CD4-positive, CD25-positive, alpha-beta regulatory T cell (primary cell): Measurements from ENCODE around the gene PRUNE2. TPM values are rescaled to one million over a fixed set of nuclear protein-coding genes. Genes with fewer than 3 reads are reported as not detected.
"Not testable (repeated sequence)": the region's sequence is repeated elsewhere in the genome, so short reads cannot be mapped to it uniquely, and the experiment has no call there.

ENCODE experiments used
- ATAC-seq, 2 donors: fragments of 150-1000 bp; cut with Tn5 transposase; one replicate each; pipeline ENCODE4 v1.10.0; 2021; ENCODE audit warnings: low read depth in 2 of 2, moderate number of reproducible peaks in 2 of 2, moderate library complexity in 1 of 2
- DNase-seq, 3 donors: peaks; one replicate each; pipeline versions ENCODE4 v3.0.0 to v3.0.0-alpha.2; 2012 to 2022; ENCODE audit warnings: mixed read lengths in 1 of 3
- H3K27ac ChIP-seq: one replicate; pipeline ENCODE4 v1.7.0; 2013; ENCODE audit warnings: mild to moderate bottlenecking, low read length; ENCODE audit not compliant: insufficient read depth, poor library complexity, severe bottlenecking
- H3K27me3 ChIP-seq: one replicate; pipeline ENCODE4 v1.7.0; 2013; ENCODE audit warnings: low read length; ENCODE audit not compliant: control insufficient read depth, insufficient read depth
- H3K36me3 ChIP-seq: one replicate; pipeline ENCODE4 v1.7.0; 2013; ENCODE audit warnings: mild to moderate bottlenecking, low read length, moderate library complexity; ENCODE audit not compliant: control insufficient read depth, insufficient read depth
- H3K4me1 ChIP-seq: 2 replicates; pipeline ENCODE4 v1.7.0; 2013; ENCODE audit warnings: mild to moderate bottlenecking, low read length; ENCODE audit not compliant: insufficient read depth, control insufficient read depth, poor library complexity, severe bottlenecking
- H3K4me3 ChIP-seq: one replicate; pipeline ENCODE4 v1.7.0; 2013; ENCODE audit warnings: low read depth, mild to moderate bottlenecking, low read length, moderate library complexity
- H3K9me3 ChIP-seq, 2 experiments: 1 replicate in 1 of 2; 2 replicates in 1 of 2; pipeline ENCODE4 v1.7.0; 2013; ENCODE audit warnings: low read length in 2 of 2, mild to moderate bottlenecking in 1 of 2, moderate library complexity in 1 of 2; ENCODE audit not compliant: control insufficient read depth in 2 of 2
- H3K27ac Mint-ChIP-seq, 3 donors: one replicate each; pipeline ENCODE4 v1.8.0; 2020 to 2022; ENCODE audit warnings: mild to moderate bottlenecking in 3 of 3, mixed read lengths in 3 of 3, moderate library complexity in 2 of 3
- H3K27me3 Mint-ChIP-seq: one replicate; pipeline ENCODE4 v1.8.0; 2022; ENCODE audit warnings: mild to moderate bottlenecking, mixed read lengths
- H3K36me3 Mint-ChIP-seq: one replicate; pipeline ENCODE4 v1.8.0; 2020; ENCODE audit warnings: mixed read lengths
- H3K4me1 Mint-ChIP-seq, 4 donors: one replicate each; pipeline ENCODE4 v1.8.0; 2020 to 2022; ENCODE audit warnings: mixed read lengths in 4 of 4, mild to moderate bottlenecking in 1 of 4
- H3K4me3 Mint-ChIP-seq, 4 donors: one replicate each; pipeline ENCODE4 v1.8.0; 2020 to 2022; ENCODE audit warnings: mild to moderate bottlenecking in 4 of 4, mixed read lengths in 4 of 4, moderate library complexity in 3 of 4
- H3K9me3 Mint-ChIP-seq, 7 donors: one replicate each; pipeline ENCODE4 v1.8.0; 2020 to 2022; ENCODE audit warnings: mixed read lengths in 7 of 7, mild to moderate bottlenecking in 3 of 7, moderate library complexity in 2 of 7
- polyA plus RNA-seq, 4 donors: library from polyadenylated mRNA; unstranded; fragments of 300-500 nt; fragmentation: Illumina TruSeq; gene quantifications; one replicate each; pipeline ENCODE4 v1.2.3, GENCODE V29; 2021
- total RNA-seq: library from RNA; stranded (reverse); gene quantifications from one replicate; pipeline ENCODE4 v1.2.3, GENCODE V29; 2022

The PRUNE2 gene
- total and polyA plus RNA-seq, 5 donors from 2014 or later, result 0.28 to 0.30 TPM; not detected in 3

GRCh38 chr9:76756941-76757673, 148.8 kb downstream of the PRUNE2 start:
- Mint-ChIP-seq H3K27ac (no peak overlapping the region), H3K36me3 (no peaks in the 10 kb centered on the region), H3K9me3 (no peaks in the 10 kb centered on the region), H3K27me3 (peaks cover 10% of the 10 kb centered on the region), H3K4me1 (no peaks in the 10 kb centered on the region), H3K4me3 (no peak overlapping the region)
- ATAC-seq, result no peak
- Histone ChIP-seq H3K4me3 (no peak overlapping the region), H3K9me3 (no peaks in the 10 kb centered on the region), H3K27me3 (no peaks in the 10 kb centered on the region), H3K36me3 (no peaks in the 10 kb centered on the region), H3K27ac (no peak overlapping the region), H3K4me1 (no peaks in the 10 kb centered on the region)
- DNase-seq, result no peak

- H3K27me3 ChIP-seq, result no peaks in the 10 kb centered on the region
- Mint-ChIP-seq H3K27me3 (peaks cover 8% of the 10 kb centered on the region), H3K27ac (no peak overlapping the region), H3K9me3 (no peaks in the 10 kb centered on the region), H3K4me3 (no peak overlapping the region), H3K4me1 (no peaks in the 10 kb centered on the region), H3K36me3 (no peaks in the 10 kb centered on the region)
- H3K36me3 ChIP-seq, result no peaks in the 10 kb centered on the region
- H3K4me3 ChIP-seq, result no peak overlapping the region
- DNase-seq (no peak), ATAC-seq (no peak)
- H3K4me1 ChIP-seq, result no peaks in the 10 kb centered on the region
- H3K27ac ChIP-seq, result no peak overlapping the region
- H3K9me3 ChIP-seq, result no peaks in the 10 kb centered on the region
Observed at GRCh38 chr9:76756268-76756640, 149.7 kb downstream of the PRUNE2 start.

- no peak overlapping the region for H3K4me3 ChIP-seq
- H3K9me3 Mint-ChIP-seq, result no peaks in the 10 kb centered on the region
Observed at GRCh38 chr9:76751001-76751400, 154.9 kb downstream of the PRUNE2 start.

GRCh38 chr9:76744336-76744735, 161.6 kb downstream of the PRUNE2 start:
- Histone ChIP-seq H3K4me3 (no peak overlapping the region), H3K4me1 (no peaks in the 10 kb centered on the region), H3K36me3 (no peaks in the 10 kb centered on the region), H3K27me3 (no peaks in the 10 kb centered on the region), H3K27ac (no peak overlapping the region), H3K9me3 (peaks cover 0 to 8% of the 10 kb centered on the region in 2 experiments)
- Mint-ChIP-seq H3K4me3 (no peak overlapping the region), H3K27ac (peak overlapping the region in 1 of 3 donors; percentile 9), H3K4me1 (peaks cover 0 to 7% (median 0%) of the 10 kb centered on the region in 4 donors), H3K36me3 (no peaks in the 10 kb centered on the region), H3K27me3 (peaks cover 14% of the 10 kb centered on the region), H3K9me3 (peaks cover 0 to 11% (median 6%) of the 10 kb centered on the region in 7 donors)
- DNase-seq (peak in 1 of 3 donors; percentile 67), ATAC-seq (no peak)

More at GRCh38 chr9:76751001-76751400, 154.9 kb downstream of the PRUNE2 start:
- DNase-seq, result no peak
- no peaks in the 10 kb centered on the region for H3K27me3 ChIP-seq
- H3K4me1 Mint-ChIP-seq, result no peaks in the 10 kb centered on the region
- H3K4me1 ChIP-seq, result no peaks in the 10 kb centered on the region
- H3K27me3 Mint-ChIP-seq, result peaks cover 18% of the 10 kb centered on the region
- ATAC-seq, result no peak
- no peaks in the 10 kb centered on the region for H3K9me3 ChIP-seq
- H3K27ac ChIP-seq, result no peak overlapping the region
- H3K4me3 Mint-ChIP-seq, result no peak overlapping the region
- H3K27ac Mint-ChIP-seq, result no peak overlapping the region
- no peaks in the 10 kb centered on the region for H3K36me3 ChIP-seq
- no peaks in the 10 kb centered on the region for H3K36me3 Mint-ChIP-seq

- no peaks in the 10 kb centered on the region for H3K36me3 Mint-ChIP-seq
- peaks cover 0 to 11% (median 6%) of the 10 kb centered on the region in 7 donors for H3K9me3 Mint-ChIP-seq
- H3K4me3 Mint-ChIP-seq, result no peak overlapping the region
- H3K9me3 ChIP-seq, result peaks cover 0 to 8% of the 10 kb centered on the region in 2 experiments
- H3K27me3 ChIP-seq, result peaks cover 2% of the 10 kb centered on the region
- no peak overlapping the region for H3K4me3 ChIP-seq
- no peak for DNase-seq
- H3K36me3 ChIP-seq, result no peaks in the 10 kb centered on the region
- ATAC-seq, result no peak
- peaks cover 10% of the 10 kb centered on the region for H3K27me3 Mint-ChIP-seq
- no peaks in the 10 kb centered on the region for H3K4me1 ChIP-seq
- H3K27ac ChIP-seq, result no peak overlapping the region
- no peak overlapping the region for H3K27ac Mint-ChIP-seq
- H3K4me1 Mint-ChIP-seq, result peaks cover 0 to 7% (median 0%) of the 10 kb centered on the region in 4 donors
Observed at GRCh38 chr9:76743931-76744330, 162.0 kb downstream of the PRUNE2 start.

GRCh38 chr9:76742890-76743289, 163.0 kb downstream of the PRUNE2 start:
- DNase-seq, H3K36me3 Mint-ChIP-seq, H3K36me3 ChIP-seq, H3K27ac ChIP-seq, H3K4me3 ChIP-seq, H3K27ac Mint-ChIP-seq, H3K27me3 ChIP-seq, H3K4me1 Mint-ChIP-seq, H3K4me3 Mint-ChIP-seq, H3K9me3 ChIP-seq, H3K4me1 ChIP-seq, ATAC-seq, H3K27me3 Mint-ChIP-seq: not testable (repeated sequence)
- H3K9me3 Mint-ChIP-seq, result peaks cover 0 to 11% (median 6%) of the 10 kb centered on the region in 7 donors

GRCh38 chr9:76741524-76741923, 164.4 kb downstream of the PRUNE2 start:
- Mint-ChIP-seq H3K27ac (no peak overlapping the region), H3K4me3 (no peak overlapping the region), H3K27me3 (peaks cover 12% of the 10 kb centered on the region), H3K4me1 (peaks cover 0 to 7% (median 0%) of the 10 kb centered on the region in 4 donors), H3K36me3 (no peaks in the 10 kb centered on the region), H3K9me3 (peaks cover 0 to 11% (median 6%) of the 10 kb centered on the region in 7 donors)
- Histone ChIP-seq H3K9me3 (peaks cover 0 to 8% of the 10 kb centered on the region in 2 experiments), H3K4me3 (no peak overlapping the region), H3K36me3 (no peaks in the 10 kb centered on the region), H3K4me1 (no peaks in the 10 kb centered on the region), H3K27ac (no peak overlapping the region), H3K27me3 (peaks cover 4% of the 10 kb centered on the region)
- DNase-seq (no peak), ATAC-seq (no peak)

- peaks cover 30% of the 10 kb centered on the region for H3K27me3 Mint-ChIP-seq
- ATAC-seq (no peak), DNase-seq (no peak)
- no peak overlapping the region for H3K4me3 Mint-ChIP-seq
- Histone ChIP-seq H3K36me3 (no peaks in the 10 kb centered on the region), H3K9me3 (peaks cover 0 to 8% of the 10 kb centered on the region in 2 experiments), H3K4me3 (no peak overlapping the region), H3K27ac (no peak overlapping the region), H3K27me3 (peaks cover 4% of the 10 kb centered on the region), H3K4me1 (no peaks in the 10 kb centered on the region)
- no peak overlapping the region for H3K27ac Mint-ChIP-seq
- peaks cover 0 to 11% (median 3%) of the 10 kb centered on the region in 7 donors for H3K9me3 Mint-ChIP-seq
- H3K36me3 Mint-ChIP-seq, result no peaks in the 10 kb centered on the region
- no peaks in the 10 kb centered on the region for H3K4me1 Mint-ChIP-seq
Observed at GRCh38 chr9:76738402-76738801, 167.5 kb downstream of the PRUNE2 start.
